HL-60 (cell line): ENCODE measurements around the gene MSH2.

Experiments used
- GABPA ChIP-seq: IDR thresholded peaks from 2 replicates; pipeline ENCODE4 v1.6.1; 2012; ENCODE audit warnings: low read depth
- POLR2AphosphoS5 ChIP-seq: IDR thresholded peaks from 2 replicates; pipeline ENCODE4 v1.6.1; 2012; ENCODE audit warnings: low read depth
- SPI1 ChIP-seq: IDR thresholded peaks from 2 replicates; pipeline ENCODE4 v1.6.1; 2012; ENCODE audit warnings: low read depth, mild to moderate bottlenecking, borderline replicate concordance
- TF ChIP-seq, protein P1 (sequence below): IDR thresholded peaks from one replicate; pipeline ENCODE4 v1.5.1; 2011; ENCODE audit warnings: low read length, control low read depth, inconsistent platforms; ENCODE audit not compliant: insufficient read depth
- TF ChIP-seq, protein P2 (sequence below): IDR thresholded peaks from 2 replicates; pipeline ENCODE4 v1.6.1; 2012; ENCODE audit warnings: low read depth; ENCODE audit not compliant: insufficient replicate concordance

DNA sequence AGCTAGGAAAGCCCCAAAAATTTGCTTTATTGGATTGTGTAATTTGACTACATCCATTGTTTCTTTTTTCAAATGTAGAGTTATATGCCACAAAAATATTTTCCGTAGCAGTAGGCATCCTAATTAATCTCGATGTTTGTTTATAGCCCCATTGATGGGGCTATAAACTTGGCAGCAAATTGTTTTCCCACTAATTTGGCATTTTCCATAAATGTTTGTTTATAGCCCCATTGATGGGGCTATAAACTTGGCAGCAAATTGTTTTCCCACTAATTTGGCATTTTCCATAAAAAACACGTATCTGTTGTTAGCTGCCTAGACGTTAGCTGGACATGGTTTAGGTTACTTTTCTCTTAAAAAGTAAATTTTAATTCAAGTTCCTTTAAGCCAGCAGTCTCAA, 23.8 kb downstream of the MSH2 start:
- TF ChIP-seq, protein P1, sequence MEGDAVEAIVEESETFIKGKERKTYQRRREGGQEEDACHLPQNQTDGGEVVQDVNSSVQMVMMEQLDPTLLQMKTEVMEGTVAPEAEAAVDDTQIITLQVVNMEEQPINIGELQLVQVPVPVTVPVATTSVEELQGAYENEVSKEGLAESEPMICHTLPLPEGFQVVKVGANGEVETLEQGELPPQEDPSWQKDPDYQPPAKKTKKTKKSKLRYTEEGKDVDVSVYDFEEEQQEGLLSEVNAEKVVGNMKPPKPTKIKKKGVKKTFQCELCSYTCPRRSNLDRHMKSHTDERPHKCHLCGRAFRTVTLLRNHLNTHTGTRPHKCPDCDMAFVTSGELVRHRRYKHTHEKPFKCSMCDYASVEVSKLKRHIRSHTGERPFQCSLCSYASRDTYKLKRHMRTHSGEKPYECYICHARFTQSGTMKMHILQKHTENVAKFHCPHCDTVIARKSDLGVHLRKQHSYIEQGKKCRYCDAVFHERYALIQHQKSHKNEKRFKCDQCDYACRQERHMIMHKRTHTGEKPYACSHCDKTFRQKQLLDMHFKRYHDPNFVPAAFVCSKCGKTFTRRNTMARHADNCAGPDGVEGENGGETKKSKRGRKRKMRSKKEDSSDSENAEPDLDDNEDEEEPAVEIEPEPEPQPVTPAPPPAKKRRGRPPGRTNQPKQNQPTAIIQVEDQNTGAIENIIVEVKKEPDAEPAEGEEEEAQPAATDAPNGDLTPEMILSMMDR: no peak
- TF ChIP-seq POLR2AphosphoS5 (no peak), GABPA (no peak), SPI1 (no peak)
- TF ChIP-seq, protein P2, sequence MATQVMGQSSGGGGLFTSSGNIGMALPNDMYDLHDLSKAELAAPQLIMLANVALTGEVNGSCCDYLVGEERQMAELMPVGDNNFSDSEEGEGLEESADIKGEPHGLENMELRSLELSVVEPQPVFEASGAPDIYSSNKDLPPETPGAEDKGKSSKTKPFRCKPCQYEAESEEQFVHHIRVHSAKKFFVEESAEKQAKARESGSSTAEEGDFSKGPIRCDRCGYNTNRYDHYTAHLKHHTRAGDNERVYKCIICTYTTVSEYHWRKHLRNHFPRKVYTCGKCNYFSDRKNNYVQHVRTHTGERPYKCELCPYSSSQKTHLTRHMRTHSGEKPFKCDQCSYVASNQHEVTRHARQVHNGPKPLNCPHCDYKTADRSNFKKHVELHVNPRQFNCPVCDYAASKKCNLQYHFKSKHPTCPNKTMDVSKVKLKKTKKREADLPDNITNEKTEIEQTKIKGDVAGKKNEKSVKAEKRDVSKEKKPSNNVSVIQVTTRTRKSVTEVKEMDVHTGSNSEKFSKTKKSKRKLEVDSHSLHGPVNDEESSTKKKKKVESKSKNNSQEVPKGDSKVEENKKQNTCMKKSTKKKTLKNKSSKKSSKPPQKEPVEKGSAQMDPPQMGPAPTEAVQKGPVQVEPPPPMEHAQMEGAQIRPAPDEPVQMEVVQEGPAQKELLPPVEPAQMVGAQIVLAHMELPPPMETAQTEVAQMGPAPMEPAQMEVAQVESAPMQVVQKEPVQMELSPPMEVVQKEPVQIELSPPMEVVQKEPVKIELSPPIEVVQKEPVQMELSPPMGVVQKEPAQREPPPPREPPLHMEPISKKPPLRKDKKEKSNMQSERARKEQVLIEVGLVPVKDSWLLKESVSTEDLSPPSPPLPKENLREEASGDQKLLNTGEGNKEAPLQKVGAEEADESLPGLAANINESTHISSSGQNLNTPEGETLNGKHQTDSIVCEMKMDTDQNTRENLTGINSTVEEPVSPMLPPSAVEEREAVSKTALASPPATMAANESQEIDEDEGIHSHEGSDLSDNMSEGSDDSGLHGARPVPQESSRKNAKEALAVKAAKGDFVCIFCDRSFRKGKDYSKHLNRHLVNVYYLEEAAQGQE: no peak
